K562 (cell line): ENCODE results near the gene DRAXIN. TPM values are rescaled to one million over a fixed set of nuclear protein-coding genes. Genes with fewer than 3 reads are reported as not detected.

Experiments used
- ATF7 ChIP-seq: fragments of 450-650 bp; IDR thresholded peaks from 2 replicates; pipeline ENCODE4 v1.7.1; 2014; ENCODE audit warnings: mild to moderate bottlenecking, moderate library complexity
- CBX3 ChIP-seq, 2 experiments: IDR thresholded peaks; 1 replicate in 1 of 2; 2 replicates in 1 of 2; pipeline ENCODE4 v1.6.1; 2012; ENCODE audit warnings: inconsistent platforms in 2 of 2, low read length in 2 of 2, borderline replicate concordance in 1 of 2, control low read depth in 1 of 2
- ELF1 ChIP-seq: fragments of 200-800 bp; sonication (Bioruptor generic); IDR thresholded peaks from 2 replicates; pipeline ENCODE4 v1.6.1; 2016; ENCODE audit warnings: missing genetic modification characterization, missing compliant biosample characterization
- ESRRB ChIP-seq: fragments of 250-450 bp; sonication (Bioruptor Pico); IDR thresholded peaks from 2 replicates; pipeline ENCODE4 v1.5.0; 2020; ENCODE audit warnings: mild to moderate bottlenecking, moderate library complexity, borderline replicate concordance
- KDM2B ChIP-seq: fragments of 250-450 bp; sonication (Bioruptor Pico); IDR thresholded peaks from 2 replicates; pipeline ENCODE4 v1.8.0; 2021; ENCODE audit warnings: mild to moderate bottlenecking, moderate library complexity
- MTA1 ChIP-seq: fragments of 450-650 bp; IDR thresholded peaks from 2 replicates; pipeline ENCODE4 v1.6.1; 2017; ENCODE audit warnings: borderline replicate concordance
- NCOA6 ChIP-seq: fragments of 450-650 bp; IDR thresholded peaks from 2 replicates; pipeline ENCODE4 v1.6.1; 2017; ENCODE audit warnings: mild to moderate bottlenecking
- PRPF4 ChIP-seq: fragments of 200-400 bp; formaldehyde crosslinking; IDR thresholded peaks from one replicate; pipeline ENCODE4 v1.6.1; 2017; ENCODE audit warnings: low read length, low read depth, mild to moderate bottlenecking; ENCODE audit not compliant: insufficient read depth, poor library complexity, severe bottlenecking
- RB1 ChIP-seq: fragments of 450-650 bp; IDR thresholded peaks from 2 replicates; pipeline ENCODE4 v1.6.1; 2017; ENCODE audit warnings: low read depth, mild to moderate bottlenecking
- SMARCB1 ChIP-seq: IDR thresholded peaks from 2 replicates; pipeline ENCODE4 v1.6.1; 2011; ENCODE audit warnings: improper control_type of control experiment, low read depth; ENCODE audit not compliant: insufficient read length
- SRSF1 ChIP-seq: fragments of 200-400 bp; formaldehyde crosslinking; IDR thresholded peaks from 2 replicates; pipeline ENCODE4 v1.6.1; 2017; ENCODE audit warnings: mild to moderate bottlenecking, low read depth, low read length, moderate library complexity
- ZBTB8A ChIP-seq: fragments of 450-650 bp; IDR thresholded peaks from 2 replicates; pipeline ENCODE4 v1.6.1; 2018; ENCODE audit warnings: mild to moderate bottlenecking, moderate library complexity; ENCODE audit not compliant: partially characterized antibody
- ZNF174 ChIP-seq: fragments of 250-450 bp; sonication (Bioruptor Pico); IDR thresholded peaks from 2 replicates; pipeline ENCODE4 v1.4.0; 2020; ENCODE audit warnings: mild to moderate bottlenecking
- ZSCAN29 ChIP-seq: fragments of 450-650 bp; IDR thresholded peaks from 2 replicates; pipeline ENCODE4 v1.6.1; 2017
- polyA plus RNA-seq, 8 experiments: library from polyadenylated mRNA; depleted of rRNA in 4 of 8; stranded (reverse) in 5 of 8; unstranded in 3 of 8; fragments of >200 nt; fragmentation: Nextera tagmentation in 2 of 8; fragmentation: Illumina TruSeq in 1 of 8; extraction: Ambion mirVana in 2 of 8; extraction: Trizol in 1 of 8; gene quantifications; 2 replicates each; pipeline versions ENCODE4 v1.2.1 to v1.2.3, GENCODE V29; 2011 to 2014; ENCODE audit warnings: inconsistent platforms in 1 of 8, missing spikeins in 1 of 8
- total RNA-seq, 7 experiments: library from RNA; depleted of rRNA in 6 of 7; stranded (reverse); fragments of >200 nt in 6 of 7; fragmentation: Illumina TruSeq in 2 of 7; extraction: Trizol in 2 of 7; gene quantifications; 2 replicates each; pipeline versions ENCODE4 v1.2.1 to v1.2.3, GENCODE V29; 2011 to 2021; ENCODE audit warnings: low replicate concordance in 1 of 7
- TF ChIP-seq, protein P1 (sequence below): sonication (generic); formaldehyde crosslinking; IDR thresholded peaks from 2 replicates; pipeline ENCODE4 v1.8.1; 2023; ENCODE audit warnings: missing genetic modification reagents, mild to moderate bottlenecking, borderline replicate concordance
- TF ChIP-seq, protein P2 (sequence below): sonication (generic); formaldehyde crosslinking; IDR thresholded peaks from 2 replicates; pipeline ENCODE4 v1.9.0; 2022; ENCODE audit warnings: mild to moderate bottlenecking, missing genetic modification reagents
- TF ChIP-seq, protein P3 (sequence below): fragments of 250-450 bp; sonication (Bioruptor Pico); IDR thresholded peaks from 2 replicates; pipeline ENCODE4 v1.5.0; 2020; ENCODE audit warnings: mild to moderate bottlenecking
- TF ChIP-seq, protein P4 (sequence below): fragments of 250-450 bp; sonication (Bioruptor Pico); IDR thresholded peaks from 2 replicates; pipeline ENCODE4 v1.8.0; 2021; ENCODE audit warnings: moderate library complexity, mild to moderate bottlenecking, inconsistent platforms
- TF ChIP-seq, protein P5 (sequence below), 2 experiments: fragments of 450-650 bp; conservative IDR thresholded peaks; 2 replicates each; pipeline ENCODE4 v1.6.1; 2017; ENCODE audit warnings: mild to moderate bottlenecking in 2 of 2, moderate library complexity in 2 of 2

DRAXIN gene
- total and polyA plus RNA-seq, 9 of the 15 experiments (the other 6 are each of a cell fraction or from before 2014, with no cell fraction given) = 0.01 to 0.04 (median 0.01) TPM; not detected in 6

DNA sequence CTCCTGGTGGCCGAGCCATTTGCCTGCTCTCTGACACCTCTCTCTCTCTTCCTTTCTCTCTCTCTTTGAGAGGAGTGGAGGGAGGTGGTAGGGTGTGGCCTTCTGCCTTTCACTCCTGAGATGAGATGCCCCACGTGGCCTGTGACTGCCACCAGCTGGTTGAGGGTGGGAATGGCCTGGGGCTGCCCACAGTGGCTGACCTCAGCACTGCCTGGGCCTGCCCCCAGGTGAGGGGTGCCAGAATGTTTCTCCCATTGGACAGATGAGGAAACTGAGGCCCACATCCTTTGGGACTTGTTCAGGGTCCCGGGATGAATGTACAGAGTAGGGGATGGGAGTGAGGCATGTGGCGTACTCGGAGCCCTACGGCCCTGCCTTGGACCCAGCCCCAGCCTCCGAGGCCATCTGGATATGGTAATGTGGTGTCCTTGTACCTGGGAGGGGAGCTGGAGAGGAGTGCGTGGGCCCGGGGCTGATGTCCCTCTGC, 57.7 kb downstream of the DRAXIN start (continued):
- TF ChIP-seq, protein P1, sequence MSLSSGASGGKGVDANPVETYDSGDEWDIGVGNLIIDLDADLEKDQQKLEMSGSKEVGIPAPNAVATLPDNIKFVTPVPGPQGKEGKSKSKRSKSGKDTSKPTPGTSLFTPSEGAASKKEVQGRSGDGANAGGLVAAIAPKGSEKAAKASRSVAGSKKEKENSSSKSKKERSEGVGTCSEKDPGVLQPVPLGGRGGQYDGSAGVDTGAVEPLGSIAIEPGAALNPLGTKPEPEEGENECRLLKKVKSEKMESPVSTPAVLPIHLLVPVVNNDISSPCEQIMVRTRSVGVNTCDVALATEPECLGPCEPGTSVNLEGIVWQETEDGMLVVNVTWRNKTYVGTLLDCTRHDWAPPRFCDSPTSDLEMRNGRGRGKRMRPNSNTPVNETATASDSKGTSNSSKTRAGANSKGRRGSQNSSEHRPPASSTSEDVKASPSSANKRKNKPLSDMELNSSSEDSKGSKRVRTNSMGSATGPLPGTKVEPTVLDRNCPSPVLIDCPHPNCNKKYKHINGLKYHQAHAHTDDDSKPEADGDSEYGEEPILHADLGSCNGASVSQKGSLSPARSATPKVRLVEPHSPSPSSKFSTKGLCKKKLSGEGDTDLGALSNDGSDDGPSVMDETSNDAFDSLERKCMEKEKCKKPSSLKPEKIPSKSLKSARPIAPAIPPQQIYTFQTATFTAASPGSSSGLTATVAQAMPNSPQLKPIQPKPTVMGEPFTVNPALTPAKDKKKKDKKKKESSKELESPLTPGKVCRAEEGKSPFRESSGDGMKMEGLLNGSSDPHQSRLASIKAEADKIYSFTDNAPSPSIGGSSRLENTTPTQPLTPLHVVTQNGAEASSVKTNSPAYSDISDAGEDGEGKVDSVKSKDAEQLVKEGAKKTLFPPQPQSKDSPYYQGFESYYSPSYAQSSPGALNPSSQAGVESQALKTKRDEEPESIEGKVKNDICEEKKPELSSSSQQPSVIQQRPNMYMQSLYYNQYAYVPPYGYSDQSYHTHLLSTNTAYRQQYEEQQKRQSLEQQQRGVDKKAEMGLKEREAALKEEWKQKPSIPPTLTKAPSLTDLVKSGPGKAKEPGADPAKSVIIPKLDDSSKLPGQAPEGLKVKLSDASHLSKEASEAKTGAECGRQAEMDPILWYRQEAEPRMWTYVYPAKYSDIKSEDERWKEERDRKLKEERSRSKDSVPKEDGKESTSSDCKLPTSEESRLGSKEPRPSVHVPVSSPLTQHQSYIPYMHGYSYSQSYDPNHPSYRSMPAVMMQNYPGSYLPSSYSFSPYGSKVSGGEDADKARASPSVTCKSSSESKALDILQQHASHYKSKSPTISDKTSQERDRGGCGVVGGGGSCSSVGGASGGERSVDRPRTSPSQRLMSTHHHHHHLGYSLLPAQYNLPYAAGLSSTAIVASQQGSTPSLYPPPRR (CRISPR knock-in tag) = no peak
- TF ChIP-seq, protein P2, sequence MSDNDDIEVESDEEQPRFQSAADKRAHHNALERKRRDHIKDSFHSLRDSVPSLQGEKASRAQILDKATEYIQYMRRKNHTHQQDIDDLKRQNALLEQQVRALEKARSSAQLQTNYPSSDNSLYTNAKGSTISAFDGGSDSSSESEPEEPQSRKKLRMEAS = peak; percentile 96
- TF ChIP-seq ZBTB8A = no peak
- no peak for TF ChIP-seq ELF1
- no peak for TF ChIP-seq ESRRB (CRISPR knock-in tag)
- TF ChIP-seq RB1 = peak; percentile 77
- TF ChIP-seq, protein P3, sequence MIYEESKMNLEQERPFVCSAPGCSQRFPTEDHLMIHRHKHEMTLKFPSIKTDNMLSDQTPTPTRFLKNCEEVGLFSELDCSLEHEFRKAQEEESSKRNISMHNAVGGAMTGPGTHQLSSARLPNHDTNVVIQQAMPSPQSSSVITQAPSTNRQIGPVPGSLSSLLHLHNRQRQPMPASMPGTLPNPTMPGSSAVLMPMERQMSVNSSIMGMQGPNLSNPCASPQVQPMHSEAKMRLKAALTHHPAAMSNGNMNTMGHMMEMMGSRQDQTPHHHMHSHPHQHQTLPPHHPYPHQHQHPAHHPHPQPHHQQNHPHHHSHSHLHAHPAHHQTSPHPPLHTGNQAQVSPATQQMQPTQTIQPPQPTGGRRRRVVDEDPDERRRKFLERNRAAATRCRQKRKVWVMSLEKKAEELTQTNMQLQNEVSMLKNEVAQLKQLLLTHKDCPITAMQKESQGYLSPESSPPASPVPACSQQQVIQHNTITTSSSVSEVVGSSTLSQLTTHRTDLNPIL (CRISPR knock-in tag) = no peak
- TF ChIP-seq NCOA6 = no peak
- TF ChIP-seq SMARCB1 = no peak
- no peak for TF ChIP-seq KDM2B (CRISPR knock-in tag)
- no peak for TF ChIP-seq PRPF4
- TF ChIP-seq, protein P4, sequence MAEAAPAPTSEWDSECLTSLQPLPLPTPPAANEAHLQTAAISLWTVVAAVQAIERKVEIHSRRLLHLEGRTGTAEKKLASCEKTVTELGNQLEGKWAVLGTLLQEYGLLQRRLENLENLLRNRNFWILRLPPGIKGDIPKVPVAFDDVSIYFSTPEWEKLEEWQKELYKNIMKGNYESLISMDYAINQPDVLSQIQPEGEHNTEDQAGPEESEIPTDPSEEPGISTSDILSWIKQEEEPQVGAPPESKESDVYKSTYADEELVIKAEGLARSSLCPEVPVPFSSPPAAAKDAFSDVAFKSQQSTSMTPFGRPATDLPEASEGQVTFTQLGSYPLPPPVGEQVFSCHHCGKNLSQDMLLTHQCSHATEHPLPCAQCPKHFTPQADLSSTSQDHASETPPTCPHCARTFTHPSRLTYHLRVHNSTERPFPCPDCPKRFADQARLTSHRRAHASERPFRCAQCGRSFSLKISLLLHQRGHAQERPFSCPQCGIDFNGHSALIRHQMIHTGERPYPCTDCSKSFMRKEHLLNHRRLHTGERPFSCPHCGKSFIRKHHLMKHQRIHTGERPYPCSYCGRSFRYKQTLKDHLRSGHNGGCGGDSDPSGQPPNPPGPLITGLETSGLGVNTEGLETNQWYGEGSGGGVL (CRISPR knock-in tag) = no peak
- peak in 1 of 2 experiments; percentile 44; a peak in 1 of 3 replicates for TF ChIP-seq CBX3 (IDR thresholded peaks at IDR 0.05; ENCODE audit: borderline replicate concordance in 1 of 2, low read length in 2 of 2)
- TF ChIP-seq, protein P5, sequence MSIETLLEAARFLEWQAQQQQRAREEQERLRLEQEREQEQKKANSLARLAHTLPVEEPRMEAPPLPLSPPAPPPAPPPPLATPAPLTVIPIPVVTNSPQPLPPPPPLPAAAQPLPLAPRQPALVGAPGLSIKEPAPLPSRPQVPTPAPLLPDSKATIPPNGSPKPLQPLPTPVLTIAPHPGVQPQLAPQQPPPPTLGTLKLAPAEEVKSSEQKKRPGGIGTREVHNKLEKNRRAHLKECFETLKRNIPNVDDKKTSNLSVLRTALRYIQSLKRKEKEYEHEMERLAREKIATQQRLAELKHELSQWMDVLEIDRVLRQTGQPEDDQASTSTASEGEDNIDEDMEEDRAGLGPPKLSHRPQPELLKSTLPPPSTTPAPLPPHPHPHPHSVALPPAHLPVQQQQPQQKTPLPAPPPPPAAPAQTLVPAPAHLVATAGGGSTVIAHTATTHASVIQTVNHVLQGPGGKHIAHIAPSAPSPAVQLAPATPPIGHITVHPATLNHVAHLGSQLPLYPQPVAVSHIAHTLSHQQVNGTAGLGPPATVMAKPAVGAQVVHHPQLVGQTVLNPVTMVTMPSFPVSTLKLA (conservative IDR thresholded peaks at IDR 0.05) = peak; percentile 60 to 82; a peak in 3 of 4 replicates
- TF ChIP-seq SRSF1 = no peak
- no peak for TF ChIP-seq ZNF174 (CRISPR knock-in tag)
- no peak for TF ChIP-seq ZSCAN29
- TF ChIP-seq MTA1 = peak; percentile 28; the same call in 1 of the 2 replicates
- TF ChIP-seq ATF7 = peak; percentile 53
